HepG2 (cell line): Measurements from ENCODE around the gene TAS2R60. TPM values are rescaled to one million over a fixed set of nuclear protein-coding genes. Genes with fewer than 3 reads are reported as not detected.

Experiments used
- ATAC-seq: fragments of 200-7000 bp; cut with Tn5 transposase; 3 replicates; pipeline ENCODE4 v1.9.1; 2020; ENCODE audit warnings: mild to moderate bottlenecking, moderate library complexity
- BruUV-seq: library from RNA; stranded (reverse); fragments of 400-500 nt; replicated peaks from 2 replicates; lab custom pipeline; 2021; lab: Mats Ljungman, UMichigan
- CTCF ChIA-PET: fragments of 300-600 bp; formaldehyde crosslinking; extraction: SDS; loops from one replicate; lab custom pipeline; 2021; ENCODE audit warnings: low total read pairs, inconsistent platforms, low intra/inter-chr PET ratio; lab: Yijun Ruan, JAX
- POLR2A ChIA-PET: fragments of 350-600 bp; sonication (Branson Sonifier 250); formaldehyde crosslinking; loops from one replicate; lab custom pipeline; 2020; ENCODE audit warnings: antibody characterized with exemption, inconsistent platforms; lab: Yijun Ruan, JAX
- DNase-seq: peaks from one replicate; pipeline ENCODE4 v3.0.0-alpha.2; 2015; ENCODE audit warnings: low spot score
- FAIRE-seq: peaks from 3 replicates; lab custom pipeline; 2011; peaks lifted over from hg19 to GRCh38; lab: Jason Lieb, UNC
- H2AFZ ChIP-seq: one replicate; pipeline ENCODE4 v1.6.1; 2011; ENCODE audit warnings: low read length, inconsistent platforms
- H3K27ac ChIP-seq: fragments of 300-600 bp; 3 replicates; pipeline ENCODE4 v1.8.0; 2011; ENCODE audit warnings: mixed run types, mild to moderate bottlenecking, mixed read lengths, low read length, inconsistent platforms; ENCODE audit not compliant: insufficient read depth; ENCODE audit errors: extremely low read length
- H3K27me3 ChIP-seq, 2 experiments: fragments of 200-600 bp in 1 of 2; 2 replicates in 1 of 2; 3 replicates in 1 of 2; pipeline versions ENCODE4 v1.6.0 to v1.8.0; 2011; ENCODE audit warnings: low read length in 2 of 2, mild to moderate bottlenecking in 2 of 2, moderate library complexity in 2 of 2, inconsistent platforms in 1 of 2; ENCODE audit not compliant: insufficient read depth in 2 of 2, control insufficient read depth in 1 of 2
- H3K36me3 ChIP-seq, 2 experiments: fragments of 200-600 bp in 1 of 2; replicated peaks in 1 of 2; 2 replicates in 1 of 2; 3 replicates in 1 of 2; pipeline versions ENCODE4 v1.5.1 to v1.8.0; 2011; ENCODE audit warnings: low read length in 2 of 2, inconsistent platforms in 1 of 2; ENCODE audit not compliant: insufficient read depth in 2 of 2, control insufficient read depth in 1 of 2
- H3K4me1 ChIP-seq: 2 replicates; pipeline ENCODE4 v1.5.1; 2012; ENCODE audit warnings: low read length, inconsistent platforms; ENCODE audit not compliant: insufficient read depth
- H3K4me2 ChIP-seq: 2 replicates; pipeline ENCODE4 v1.6.0; 2011; ENCODE audit warnings: low read depth, low read length, inconsistent platforms
- H3K4me3 ChIP-seq, 3 experiments: fragments of 200-600 bp in 1 of 3; sonication (generic), shearing (Covaris generic) in 1 of 3; replicated peaks in 1 of 3; 2 replicates each; pipeline ENCODE4 v1.5.1; 2011 to 2016; ENCODE audit warnings: low read length in 3 of 3, inconsistent platforms in 2 of 3, low read depth in 2 of 3, mild to moderate bottlenecking in 2 of 3, control low read depth in 1 of 3, mixed read lengths in 1 of 3; ENCODE audit not compliant: insufficient read depth in 1 of 3
- H3K79me2 ChIP-seq: one replicate; pipeline ENCODE4 v1.6.1; 2011; ENCODE audit warnings: low read length, inconsistent platforms; ENCODE audit not compliant: insufficient read depth
- H3K9ac ChIP-seq: 2 replicates; pipeline ENCODE4 v1.6.0; 2011; ENCODE audit warnings: mild to moderate bottlenecking, low read depth, low read length, inconsistent platforms; ENCODE audit not compliant: insufficient read depth
- H3K9me3 ChIP-seq: 2 replicates; pipeline ENCODE4 v1.5.1; 2012; ENCODE audit warnings: mild to moderate bottlenecking, low read length
- H4K20me1 ChIP-seq: 2 replicates; pipeline ENCODE4 v1.6.0; 2011; ENCODE audit warnings: inconsistent platforms, mild to moderate bottlenecking, low read length, moderate library complexity; ENCODE audit not compliant: insufficient read depth
- CTCF ChIP-seq: sonication (generic); formaldehyde crosslinking; IDR thresholded peaks from 2 replicates; pipeline ENCODE4 v1.5.0; 2020; ENCODE audit warnings: mild to moderate bottlenecking, missing genetic modification reagents, moderate library complexity
- ELF1 ChIP-seq: sonication (generic); formaldehyde crosslinking; IDR thresholded peaks from 2 replicates; pipeline ENCODE4 v1.4.0; 2020; ENCODE audit warnings: missing genetic modification reagents
- FOXC1 ChIP-seq: sonication (generic); formaldehyde crosslinking; IDR thresholded peaks from 2 replicates; pipeline ENCODE4 v1.8.0; 2022; ENCODE audit warnings: mild to moderate bottlenecking, missing genetic modification reagents, borderline replicate concordance
- HNF4A ChIP-seq: sonication (generic); formaldehyde crosslinking; IDR thresholded peaks from 2 replicates; pipeline ENCODE4 v1.4.0; 2020; ENCODE audit warnings: missing genetic modification reagents
- ZFP91 ChIP-seq: sonication (generic); formaldehyde crosslinking; IDR thresholded peaks from 2 replicates; pipeline ENCODE4 v1.9.0; 2022; ENCODE audit warnings: missing genetic modification reagents, mild to moderate bottlenecking, borderline replicate concordance
- ZNF260 ChIP-seq: sonication (generic); formaldehyde crosslinking; IDR thresholded peaks from 2 replicates; pipeline ENCODE4 v1.4.0; 2020; ENCODE audit warnings: missing genetic modification reagents, low read depth, mild to moderate bottlenecking, borderline replicate concordance
- ZNF460 ChIP-seq: sonication (generic); formaldehyde crosslinking; IDR thresholded peaks from 2 replicates; pipeline ENCODE4 v1.5.1; 2020; ENCODE audit warnings: missing genetic modification reagents, mild to moderate bottlenecking, borderline replicate concordance
- ZNF530 ChIP-seq: sonication (generic); formaldehyde crosslinking; IDR thresholded peaks from 2 replicates; pipeline ENCODE4 v1.5.0; 2020; ENCODE audit warnings: low read depth, mild to moderate bottlenecking, missing genetic modification reagents
- ZNF574 ChIP-seq: sonication (generic); formaldehyde crosslinking; IDR thresholded peaks from 2 replicates; pipeline ENCODE4 v1.4.0; 2020; ENCODE audit warnings: missing genetic modification reagents
- ZSCAN20 ChIP-seq: sonication (generic); formaldehyde crosslinking; IDR thresholded peaks from 2 replicates; pipeline ENCODE4 v1.4.0; 2020; ENCODE audit warnings: missing genetic modification reagents, mild to moderate bottlenecking, borderline replicate concordance
- WGBS: methylation state at CpG from one replicate; pipeline ENCODE4 v1.1.6; 2017; ENCODE audit warnings: low lambda C conversion rate; 5-methylcytosine and 5-hydroxymethylcytosine counted together
- in situ Hi-C: cut with HindIII; loops from 2 replicates; pipeline ENCODE4 v1.10.0; 2017; ENCODE audit warnings: low pct_unique_long_range_greater_than_20kb; ENCODE audit not compliant: extremely low pct_ligation_motif_present
- intact Hi-C: fragments of 100-400 bp; cut with micrococcal nuclease; formaldehyde crosslinking; loops from one replicate; pipeline ENCODE4 v1.10.0; 2022; ENCODE audit not compliant: unreplicated experiment
- polyA plus RNA-seq, 8 experiments: library from polyadenylated mRNA; depleted of rRNA in 3 of 8; stranded (reverse) in 7 of 8; unstranded in 1 of 8; fragments of >200 nt; fragmentation: Illumina TruSeq in 4 of 8; extraction: Trizol in 4 of 8; gene quantifications; 2 replicates each; pipeline versions ENCODE4 v1.2.1 to v1.2.3, GENCODE V29; 2011 to 2016; ENCODE audit warnings: low read depth in 4 of 8, missing spikeins in 1 of 8, mixed read lengths in 1 of 8; ENCODE audit not compliant: insufficient read depth in 1 of 8
- total RNA-seq, 5 experiments: library from RNA; depleted of rRNA; stranded (reverse); fragments of >200 nt; fragmentation: Illumina TruSeq; extraction: Trizol; gene quantifications; 2 replicates each; pipeline ENCODE4 v1.2.3, GENCODE V29; 2016; ENCODE audit warnings: low read depth in 1 of 5

TAS2R60 gene
- total and polyA plus RNA-seq, 2 of the 13 experiments (the other 11 are each of a cell fraction or from before 2014, with no cell fraction given) = not detected

- TF ChIP-seq ZNF574 (CRISPR knock-in tag) = 0 out of 2 replicates have a peak, but pooled peaks have one; percentile 8
- peak; percentile 60 for TF ChIP-seq HNF4A
- TF ChIP-seq ZNF530 (CRISPR knock-in tag) = no peak
- no peak for TF ChIP-seq ELF1 (CRISPR knock-in tag)
- no peak for TF ChIP-seq FOXC1 (CRISPR knock-in tag)
These were observed 35.0 kb upstream of the TAS2R60 start (continued) for GRCh38 chr7:143408252-143408685.

GRCh38 chr7:143408686-143409561, 34.3 kb upstream of the TAS2R60 start, which contains the start of gene EPHA1:
Gene EPHA1, minus strand, starts transcription at chr7:143408856. Its CDS starts 51 bp downstream, at chr7:143408805.
- Histone ChIP-seq H3K27me3 (peaks cover 0 to 6% of the 10 kb centered on the region in 2 experiments; a peak in 2 of 5 replicates), H3K4me2 (peak within 1 kb of the TSS; percentile 99), H3K4me3 (peak within 1 kb of the TSS; percentile 51 to 80 (median 71)), H2AFZ (peak within 1 kb of the TSS; percentile 37), H3K9me3 (no peaks in the 10 kb centered on the region), H3K36me3 (no peaks in the 10 kb centered on the region), H3K27ac (no peak within 1 kb of the TSS), H3K79me2 (no peaks in the 10 kb centered on the region), H3K4me1 (peaks cover 38% of the 10 kb centered on the region), H4K20me1 (no peaks in the 10 kb centered on the region), H3K9ac (peak within 1 kb of the TSS; percentile 38)
- intact Hi-C loops (loop anchor here (1.0 to 2.0 kb wide), 2 partner anchors 16 to 28 kb away; partner anchors contain the start of gene ZYX), in situ Hi-C loops (no loop called here)
- no peak for DNase-seq
- 3% methylated on average over 19 of the region's 39 CpGs for WGBS
- ChIA-PET POLR2A (interaction anchor here (1.2 to 2.6 kb wide), 3 partner anchors 13 to 29 kb away, joined by 4 to 24 read pairs (median 9); no protein-coding TSS in a partner anchor), CTCF (interaction anchor here (0.8 kb wide), 1 partner anchor 28 kb away, joined by 3 read pairs; no protein-coding TSS in a partner anchor)
- ATAC-seq = peak; percentile 89
- FAIRE-seq = no peak
- BruUV-seq = no TSS peak
- TF ChIP-seq CTCF (CRISPR knock-in tag) (0 out of 2 replicates have a peak, but pooled peaks have one; percentile 3), ZSCAN20 (CRISPR knock-in tag) (no peak), ZFP91 (CRISPR knock-in tag) (peak; percentile 96), ZNF460 (CRISPR knock-in tag) (no peak), ZNF260 (no peak)
